Transverse colon (tissue), 4 donors: ENCODE results near the gene PCID2. TPM values are rescaled to one million over a fixed set of nuclear protein-coding genes. Genes with fewer than 3 reads are reported as not detected.

ENCODE experiments used
- DNase-seq: peaks from one replicate; pipeline ENCODE4 v3.0.0-alpha.2; 2019
- H3K27ac ChIP-seq, 4 donors: fragments of 200-600 bp; sonication (generic); 2 replicates each; pipeline ENCODE4 v1.5.1; 2016 to 2018; ENCODE audit warnings: inconsistent platforms in 4 of 4
- H3K27me3 ChIP-seq: fragments of 200-600 bp; sonication (generic); 2 replicates; pipeline ENCODE4 v1.5.1; 2017; ENCODE audit warnings: inconsistent platforms
- H3K36me3 ChIP-seq, 4 donors: fragments of 200-600 bp; sonication (generic); 2 replicates each; pipeline ENCODE4 v1.5.1; 2017 to 2019; ENCODE audit warnings: inconsistent platforms in 4 of 4
- H3K4me1 ChIP-seq, 4 donors: fragments of 200-600 bp; sonication (generic); 2 replicates each; pipeline ENCODE4 v1.5.1; 2017 to 2020; ENCODE audit warnings: inconsistent platforms in 4 of 4
- H3K4me3 ChIP-seq, 4 donors: fragments of 200-600 bp; sonication (generic); 1 replicate in 1 of 4; 2 replicates in 3 of 4; pipeline versions ENCODE4 v1.5.1 to v1.6.1; 2017 to 2019; ENCODE audit warnings: inconsistent platforms in 4 of 4
- H3K9me3 ChIP-seq, 2 donors: fragments of 200-600 bp; sonication (generic); 2 replicates each; pipeline ENCODE4 v1.5.1; 2017 to 2019; ENCODE audit warnings: inconsistent platforms in 2 of 2
- CTCF ChIP-seq, 5 experiments: fragments of 200-600 bp in 3 of 5; fragments of 450-650 bp in 2 of 5; sonication (generic) in 3 of 5; IDR thresholded peaks; 1 replicate in 2 of 5; 2 replicates in 3 of 5; pipeline ENCODE4 v1.5.1; 2016 to 2017; ENCODE audit warnings: antibody characterized with exemption in 5 of 5, inconsistent platforms in 3 of 5, mild to moderate bottlenecking in 2 of 5, moderate library complexity in 1 of 5
- EP300 ChIP-seq: sonication (generic); formaldehyde crosslinking; IDR thresholded peaks from one replicate; pipeline ENCODE4 v1.6.1; 2017; ENCODE audit warnings: antibody characterized with exemption, low read depth
- POLR2A ChIP-seq: fragments of 450-650 bp; IDR thresholded peaks from one replicate; pipeline ENCODE4 v1.6.1; 2016; ENCODE audit warnings: antibody characterized with exemption, mild to moderate bottlenecking, moderate library complexity
- POLR2AphosphoS5 ChIP-seq, 3 donors: sonication (generic); formaldehyde crosslinking; IDR thresholded peaks; one replicate each; pipeline ENCODE4 v1.6.1; 2016; ENCODE audit warnings: antibody characterized with exemption in 3 of 3
- WGBS, 2 donors: methylation state at CpG; one replicate each; pipeline ENCODE4 v1.1.5; 2018; ENCODE audit warnings: low coverage in 1 of 2; 5-methylcytosine and 5-hydroxymethylcytosine counted together
- in situ Hi-C, 4 donors: fragments of 200-750 bp; cut with MboI; loops; one replicate each; pipeline versions ENCODE4 v1.15.0 to v1.15.1; 2017; ENCODE audit warnings: low sequenced_read_pairs in 3 of 4, low pct_ligation_motif_present in 1 of 4, low pct_unique_long_range_greater_than_20kb in 1 of 4
- intact Hi-C: fragments of 100-400 bp; cut with DNase I; formaldehyde crosslinking; loops from one replicate; pipeline ENCODE4 v1.15.1; 2023; ENCODE audit warnings: low total_unique reads
- total RNA-seq, 4 donors: library from RNA; depleted of rRNA; stranded (reverse); fragments of >200 nt; gene quantifications; one replicate each; pipeline ENCODE4 v1.1.0, GENCODE V29; 2016

Gene PCID2
- total RNA-seq, 4 donors from 2014 or later = 13.1 to 87.6 (median 41.3) TPM

GRCh38 chr13:113229161-113229560 lies 20.7 kb upstream of the PCID2 start:
- in situ Hi-C loops = no loop called here
- H3K27ac ChIP-seq = no peak overlapping the region
- no peaks in the 10 kb centered on the region for H3K27me3 ChIP-seq
- no peaks in the 10 kb centered on the region for H3K9me3 ChIP-seq
- H3K4me1 ChIP-seq = no peaks in the 10 kb centered on the region
- TF ChIP-seq EP300 = no peak
- no peak for TF ChIP-seq POLR2AphosphoS5 (IDR thresholded peaks at IDR 0.05)
- no peak for TF ChIP-seq CTCF (IDR thresholded peaks at IDR 0.05)
- TF ChIP-seq POLR2A = no peak
- WGBS, 2 donors = 90 to 100% methylated on average over 1 to 5 of the region's 5 CpGs
- no peak overlapping the region for H3K4me3 ChIP-seq
- intact Hi-C loops = no loop called here
- no peak for DNase-seq
- H3K36me3 ChIP-seq = peaks cover 0 to 39% (median 14%) of the 10 kb centered on the region in 4 donors

- no peak for DNase-seq
- in situ Hi-C loops = no loop called here
- TF ChIP-seq POLR2A = no peak
- TF ChIP-seq EP300 = no peak
- no peak for TF ChIP-seq CTCF (IDR thresholded peaks at IDR 0.05)
- no peak for TF ChIP-seq POLR2AphosphoS5 (IDR thresholded peaks at IDR 0.05)
- Histone ChIP-seq H3K27ac (no peak overlapping the region), H3K4me3 (no peak overlapping the region), H3K36me3 (peaks cover 0 to 28% (median 14%) of the 10 kb centered on the region in 4 donors), H3K27me3 (no peaks in the 10 kb centered on the region), H3K9me3 (no peaks in the 10 kb centered on the region), H3K4me1 (no peaks in the 10 kb centered on the region)
- intact Hi-C loops = no loop called here
- 91 to 100% methylated on average over 3 to 7 of the region's 7 CpGs for WGBS, 2 donors
Measured at GRCh38 chr13:113226873-113227450, 18.5 kb upstream of the PCID2 start.

- H3K27me3 ChIP-seq = no peaks in the 10 kb centered on the region
- DNase-seq = no peak
- in situ Hi-C loops = no loop called here
- H3K4me3 ChIP-seq = no peak overlapping the region
- WGBS, 2 donors = 96 to 100% methylated on average over 4 to 7 of the region's 7 CpGs
- no peak overlapping the region for H3K27ac ChIP-seq
- no peaks in the 10 kb centered on the region for H3K9me3 ChIP-seq
- peaks cover 0 to 28% (median 14%) of the 10 kb centered on the region in 4 donors for H3K36me3 ChIP-seq
- intact Hi-C loops = no loop called here
- peaks cover 0 to 1% (median 1%) of the 10 kb centered on the region in 4 donors for H3K4me1 ChIP-seq
- TF ChIP-seq POLR2A = no peak
- TF ChIP-seq EP300 = no peak
- no peak for TF ChIP-seq POLR2AphosphoS5 (IDR thresholded peaks at IDR 0.05)
- TF ChIP-seq CTCF (IDR thresholded peaks at IDR 0.05) = no peak
Measured at GRCh38 chr13:113225515-113225914, 17.0 kb upstream of the PCID2 start.

- no peak overlapping the region for H3K4me3 ChIP-seq
- 91 to 100% methylated on average over 1 to 10 of the region's 10 CpGs for WGBS, 2 donors
- H3K9me3 ChIP-seq = no peaks in the 10 kb centered on the region
- peaks cover 0 to 11% (median 7%) of the 10 kb centered on the region in 4 donors for H3K4me1 ChIP-seq
- DNase-seq = no peak
- intact Hi-C loops (no loop called here), in situ Hi-C loops (no loop called here)
- peaks cover 0 to 23% (median 10%) of the 10 kb centered on the region in 4 donors for H3K36me3 ChIP-seq
- TF ChIP-seq EP300 (no peak), CTCF (IDR thresholded peaks at IDR 0.05) (no peak), POLR2A (no peak), POLR2AphosphoS5 (IDR thresholded peaks at IDR 0.05) (no peak)
- H3K27ac ChIP-seq = no peak overlapping the region
- no peaks in the 10 kb centered on the region for H3K27me3 ChIP-seq
Measured at GRCh38 chr13:113224486-113224885, 16.0 kb upstream of the PCID2 start.
